ELR (cell line): Measurements from ENCODE around the gene MRPS23.
"Not testable (repeated sequence)": the region's sequence is repeated elsewhere in the genome, so short reads cannot be mapped to it uniquely, and the experiment has no call there.

ENCODE experiments used
- DNase-seq: peaks from one replicate; pipeline ENCODE4 v3.0.0-alpha.2; 2015; ENCODE audit warnings: low read depth

Gene MRPS23

GRCh38 chr17:57862694-57863667, 13.1 kb upstream of the MRPS23 start:
- DNase-seq = peak; percentile 30

- DNase-seq = peak; percentile 71
Measured at GRCh38 chr17:57861790-57862693, 12.2 kb upstream of the MRPS23 start.

- DNase-seq = peak; percentile 46
Measured at GRCh38 chr17:57861000-57861789, 11.4 kb upstream of the MRPS23 start.

- no peak for DNase-seq
Measured at GRCh38 chr17:57860414-57860999, 10.7 kb upstream of the MRPS23 start.

GRCh38 chr17:57859601-57860413, 10.0 kb upstream of the MRPS23 start:
- no peak for DNase-seq

- peak; percentile 15 for DNase-seq
Measured at GRCh38 chr17:57858838-57859237, 9.0 kb upstream of the MRPS23 start.

- no peak for DNase-seq
Measured at GRCh38 chr17:57856792-57857620, 7.2 kb upstream of the MRPS23 start.

- DNase-seq = no peak
Measured at GRCh38 chr17:57855391-57856035, 5.7 kb upstream of the MRPS23 start.

- no peak for DNase-seq
Measured at GRCh38 chr17:57853695-57854094, 3.9 kb upstream of the MRPS23 start.

- no peak for DNase-seq
Measured at GRCh38 chr17:57852955-57853328, 3.1 kb upstream of the MRPS23 start.

- DNase-seq = no peak
Measured at GRCh38 chr17:57852092-57852954, 2.5 kb upstream of the MRPS23 start.

GRCh38 chr17:57849163-57849873, 526 bp downstream of the MRPS23 start:
- no peak for DNase-seq

GRCh38 chr17:57846056-57846945, 3.5 kb downstream of the MRPS23 start:
- not testable (repeated sequence) for DNase-seq

- DNase-seq = no peak
Measured at GRCh38 chr17:57842280-57842679, 7.6 kb downstream of the MRPS23 start.

- no peak for DNase-seq
Measured at GRCh38 chr17:57839571-57839923, 10.3 kb downstream of the MRPS23 start.

GRCh38 chr17:57838857-57839570, 10.8 kb downstream of the MRPS23 start:
- no peak for DNase-seq
